Head of caudate nucleus (tissue), 42 donors: ENCODE data around the gene TSNAXIP1.
A peak's percentile ranks its signal among the peaks of the same experiment; 100 is the strongest.

Source experiments
- DNase-seq, 42 donors: peaks; one replicate each; pipeline versions ENCODE4 v3.0.0 to v3.0.0-alpha.2; 2020 to 2021; ENCODE audit warnings: mixed read lengths in 7 of 42
- intact Hi-C: fragments of 100-400 bp; cut with DNase I; formaldehyde crosslinking; loops from one replicate; pipeline ENCODE4 v1.15.0; 2022

TSNAXIP1 gene

GRCh38 chr16:67780847-67781564 is 25.7 kb upstream of the TSNAXIP1 start:
- intact Hi-C loops, result no loop called here
- no peak for DNase-seq

- DNase-seq, result no peak
- intact Hi-C loops, result no loop called here
Measured at GRCh38 chr16:67781565-67781921, 25.1 kb upstream of the TSNAXIP1 start.

GRCh38 chr16:67782567-67783352 is 23.9 kb upstream of the TSNAXIP1 start:
- intact Hi-C loops, result no loop called here
- DNase-seq, result no peak

GRCh38 chr16:67783353-67783725 is 23.4 kb upstream of the TSNAXIP1 start:
- no peak for DNase-seq
- intact Hi-C loops, result no loop called here

- no peak for DNase-seq
- intact Hi-C loops, result no loop called here
Measured at GRCh38 chr16:67786491-67786890, 20.2 kb upstream of the TSNAXIP1 start.

GRCh38 chr16:67790071-67790470 is 16.6 kb upstream of the TSNAXIP1 start:
- intact Hi-C loops, result no loop called here
- no peak for DNase-seq

GRCh38 chr16:67796099-67796718 is 10.5 kb upstream of the TSNAXIP1 start:
- intact Hi-C loops, result no loop called here

GRCh38 chr16:67800338-67800926 is 6.3 kb upstream of the TSNAXIP1 start:
- DNase-seq, result peak in 5 of 42 donors; percentile 14 to 54 (median 33)
- intact Hi-C loops, result no loop called here

More at GRCh38 chr16:67796099-67796718, 10.5 kb upstream of the TSNAXIP1 start:
- DNase-seq, result no peak

- intact Hi-C loops, result no loop called here
- no peak for DNase-seq
Measured at GRCh38 chr16:67801241-67801640, 5.4 kb upstream of the TSNAXIP1 start.

GRCh38 chr16:67801883-67802282 is 4.8 kb upstream of the TSNAXIP1 start:
- intact Hi-C loops, result no loop called here
- DNase-seq, result no peak

- intact Hi-C loops, result no loop called here
- no peak for DNase-seq
Measured at GRCh38 chr16:67803894-67804293, 2.8 kb upstream of the TSNAXIP1 start.

- no peak for DNase-seq
- intact Hi-C loops, result no loop called here
Measured at GRCh38 chr16:67804853-67805542, 1.7 kb upstream of the TSNAXIP1 start.

- peak in 9 of 42 donors; percentile 2 to 33 (median 17) for DNase-seq
- intact Hi-C loops, result no loop called here
Measured at GRCh38 chr16:67805718-67806427, 816 bp upstream of the TSNAXIP1 start.

GRCh38 chr16:67807148-67807682 is 526 bp downstream of the TSNAXIP1 start:
- DNase-seq, result no peak
- intact Hi-C loops, result no loop called here

- no peak for DNase-seq
- intact Hi-C loops, result loop anchor here (10.0 kb wide), 3 partner anchors 113 to 223 kb away; no protein-coding TSS in a partner anchor
Measured at GRCh38 chr16:67811899-67812298, 5.2 kb downstream of the TSNAXIP1 start.

- intact Hi-C loops, result loop anchor here (10.0 kb wide), 3 partner anchors 110 to 220 kb away; no protein-coding TSS in a partner anchor
- DNase-seq, result no peak
Measured at GRCh38 chr16:67814567-67814966, 7.9 kb downstream of the TSNAXIP1 start.

GRCh38 chr16:67820608-67821259 is 14.0 kb downstream of the TSNAXIP1 start:
- intact Hi-C loops, result no loop called here
- DNase-seq, result no peak

- DNase-seq, result no peak
- intact Hi-C loops, result no loop called here
Measured at GRCh38 chr16:67822511-67822910, 15.8 kb downstream of the TSNAXIP1 start.
